NCI-H748 (cell line): Measurements from ENCODE around the gene SPRR2F.

Experiments used
- DNase-seq: peaks from one replicate; lab custom pipeline; 2025; ENCODE audit not compliant: unreplicated experiment; lab: John Stamatoyannopoulos, UW

Gene SPRR2F

DNA sequence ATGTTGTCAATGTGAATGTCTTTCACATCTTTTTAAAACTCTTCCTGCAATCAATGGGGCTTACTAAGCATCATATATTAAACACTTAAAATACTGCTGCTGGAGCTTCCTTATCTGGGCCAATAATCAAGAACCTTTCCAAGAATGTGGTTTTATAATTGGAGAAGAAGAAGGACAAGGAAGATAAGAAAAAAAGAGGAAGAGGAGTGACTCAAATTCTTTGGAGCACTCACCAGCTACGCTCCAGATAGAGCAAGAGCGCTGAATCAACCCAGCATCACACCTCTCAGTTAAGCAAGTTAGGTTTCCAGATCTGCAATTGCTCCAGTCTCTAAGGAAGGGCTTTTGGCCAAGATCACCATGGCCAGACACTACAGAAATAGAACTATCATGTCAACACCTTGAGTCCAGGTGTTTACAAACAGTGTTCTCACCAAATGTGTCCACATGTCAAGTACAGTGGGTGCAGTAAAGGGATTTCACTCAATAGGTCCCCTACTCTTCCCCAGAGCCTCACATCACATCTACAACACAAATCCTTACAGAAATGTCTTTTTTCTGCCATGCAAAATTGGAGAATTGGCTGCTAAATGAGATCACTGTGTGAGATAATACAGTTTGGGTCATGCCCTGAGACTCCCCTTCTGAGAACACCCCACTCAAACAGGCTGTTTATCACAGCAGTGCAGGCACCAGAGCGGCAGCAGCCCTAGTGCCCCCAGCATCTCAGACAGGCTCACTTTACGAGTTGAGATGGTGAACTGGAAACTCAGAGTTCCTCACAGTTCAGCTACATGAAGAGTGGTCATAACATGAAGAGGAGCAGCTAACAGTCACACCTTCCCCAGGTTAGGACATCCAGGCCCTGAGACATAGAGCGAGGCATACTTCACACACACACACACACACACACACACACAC is 40.2 kb downstream of the SPRR2F start:
- no peak for DNase-seq

GRCh38 chr1:153071511-153071910 is 41.8 kb downstream of the SPRR2F start, which contains the start of gene SPRR2B:
Gene SPRR2B (minus strand): TSS chr1:153071611. CDS start chr1:153070839, 772 bp downstream.
- DNase-seq, result no peak

DNA sequence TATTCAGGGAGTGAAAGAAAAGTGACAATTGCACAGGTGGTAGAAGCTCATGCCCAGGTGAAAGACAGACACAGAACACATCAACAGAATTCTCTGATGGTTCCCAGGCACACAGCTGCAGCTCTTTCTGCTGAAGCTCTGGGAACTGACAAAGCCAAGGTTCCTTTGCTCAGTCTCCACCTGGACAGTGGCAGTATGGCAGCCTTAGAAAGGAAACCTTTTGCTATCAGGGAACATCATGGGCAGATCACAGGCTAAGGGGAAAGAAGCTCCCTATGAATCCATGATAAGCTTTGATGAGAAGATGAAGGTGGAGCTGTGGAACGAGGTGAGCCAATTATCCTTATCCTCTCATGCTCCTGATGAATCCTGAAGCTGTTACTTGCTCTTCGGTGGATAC is 43.1 kb downstream of the SPRR2F start:
- no peak for DNase-seq
